GM12875 (cell line): ENCODE results near the gene ATP13A1.

Experiments used
- H3K4me3 ChIP-seq: one replicate; pipeline ENCODE4 v1.5.1; 2011; ENCODE audit warnings: low read depth, low read length, control low read depth
- CTCF ChIP-seq: IDR thresholded peaks from 2 replicates; pipeline ENCODE4 v1.5.1; 2011; ENCODE audit warnings: low read depth, mild to moderate bottlenecking, control low read depth, inconsistent platforms, low read length, moderate library complexity, borderline replicate concordance; ENCODE audit not compliant: insufficient read depth

ATP13A1 gene

DNA sequence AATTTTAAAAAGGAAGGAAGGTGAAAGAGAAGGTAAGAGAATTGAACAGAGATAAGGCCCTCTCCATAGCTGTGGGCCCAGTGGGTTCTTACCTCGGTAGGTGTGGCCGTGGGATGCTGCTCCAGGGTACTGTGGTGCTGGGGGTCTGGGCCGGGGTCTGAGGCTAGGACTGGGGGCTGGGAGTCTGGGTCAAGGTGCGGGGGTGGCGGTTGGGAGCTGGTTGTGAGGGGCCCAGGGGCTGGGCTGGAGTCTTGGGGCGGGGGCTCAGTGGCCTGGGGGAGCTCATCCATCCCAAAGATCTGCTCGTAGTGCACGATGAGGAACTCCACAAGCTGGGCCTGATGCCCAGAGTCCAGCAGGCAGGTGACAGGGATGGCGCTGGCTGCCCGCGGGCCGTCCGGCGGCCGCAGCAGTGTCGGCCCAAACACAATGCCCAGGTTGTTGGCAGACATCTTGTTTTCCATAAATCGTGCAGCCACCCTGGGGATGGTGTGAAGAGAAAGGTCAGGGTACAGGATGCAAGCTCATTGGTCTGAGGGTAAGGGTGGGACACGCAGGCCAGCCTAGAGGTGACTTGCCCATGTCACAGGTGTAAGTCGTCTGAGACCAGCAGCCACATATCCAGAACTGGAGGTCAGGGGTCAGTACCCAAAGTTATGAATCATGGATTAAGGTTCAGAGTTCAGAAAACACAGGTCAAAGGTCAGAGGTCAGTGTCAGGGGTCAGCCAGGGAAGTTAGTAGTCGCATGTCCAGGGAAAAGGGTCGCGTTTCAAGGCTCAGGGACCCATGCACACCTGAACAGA is 29.6 kb downstream of the ATP13A1 start:
- no peak for TF ChIP-seq CTCF
- no peak overlapping the region for H3K4me3 ChIP-seq

GRCh38 chr19:19632661-19633060 is 30.8 kb downstream of the ATP13A1 start:
- TF ChIP-seq CTCF = no peak
- no peak overlapping the region for H3K4me3 ChIP-seq

GRCh38 chr19:19631346-19631745 is 32.1 kb downstream of the ATP13A1 start:
- no peak for TF ChIP-seq CTCF
- H3K4me3 ChIP-seq = no peak overlapping the region

DNA sequence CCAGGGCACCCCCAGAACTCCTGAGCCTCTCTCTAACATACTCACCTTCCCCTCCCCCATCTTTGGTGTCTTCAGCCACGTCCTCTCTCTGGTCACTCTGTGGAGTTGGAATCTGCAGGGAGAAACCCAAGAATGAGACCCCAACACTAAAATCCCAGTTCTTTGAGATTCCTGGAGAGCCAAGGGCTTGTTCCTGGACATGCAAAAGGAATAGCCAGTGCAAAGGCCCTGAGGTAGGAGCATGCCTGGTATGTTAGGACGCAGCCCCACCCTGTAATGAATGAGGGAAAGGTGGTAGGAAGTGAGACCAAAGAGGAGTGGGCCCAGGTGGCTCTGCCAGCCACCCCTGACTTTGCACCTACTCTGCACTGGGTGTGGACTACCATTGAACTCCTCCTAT is 33.0 kb downstream of the ATP13A1 start:
- H3K4me3 ChIP-seq = no peak overlapping the region
- no peak for TF ChIP-seq CTCF

GRCh38 chr19:19630062-19630414 is 33.4 kb downstream of the ATP13A1 start:
- no peak overlapping the region for H3K4me3 ChIP-seq
- no peak for TF ChIP-seq CTCF

- peak overlapping the region; percentile 79 for H3K4me3 ChIP-seq
- no peak for TF ChIP-seq CTCF
These were observed 34.9 kb downstream of the ATP13A1 start for GRCh38 chr19:19628501-19629134.

- TF ChIP-seq CTCF = no peak
- peak within 1 kb of the TSS; percentile 79 for H3K4me3 ChIP-seq
These were observed 35.6 kb downstream of the ATP13A1 start, which contains the start of gene LPAR2 for GRCh38 chr19:19627621-19628500. Gene LPAR2 (minus strand): TSS chr19:19628220. CDS start chr19:19627275, 945 bp downstream.
